Measurements from ENCODE around the gene PASD1. TPM values are rescaled to one million over a fixed set of nuclear protein-coding genes. Genes with fewer than 3 reads are reported as not detected.

Gene PASD1
- total RNA-seq, 1 experiment from 2014 or later, result not detected

DNA sequence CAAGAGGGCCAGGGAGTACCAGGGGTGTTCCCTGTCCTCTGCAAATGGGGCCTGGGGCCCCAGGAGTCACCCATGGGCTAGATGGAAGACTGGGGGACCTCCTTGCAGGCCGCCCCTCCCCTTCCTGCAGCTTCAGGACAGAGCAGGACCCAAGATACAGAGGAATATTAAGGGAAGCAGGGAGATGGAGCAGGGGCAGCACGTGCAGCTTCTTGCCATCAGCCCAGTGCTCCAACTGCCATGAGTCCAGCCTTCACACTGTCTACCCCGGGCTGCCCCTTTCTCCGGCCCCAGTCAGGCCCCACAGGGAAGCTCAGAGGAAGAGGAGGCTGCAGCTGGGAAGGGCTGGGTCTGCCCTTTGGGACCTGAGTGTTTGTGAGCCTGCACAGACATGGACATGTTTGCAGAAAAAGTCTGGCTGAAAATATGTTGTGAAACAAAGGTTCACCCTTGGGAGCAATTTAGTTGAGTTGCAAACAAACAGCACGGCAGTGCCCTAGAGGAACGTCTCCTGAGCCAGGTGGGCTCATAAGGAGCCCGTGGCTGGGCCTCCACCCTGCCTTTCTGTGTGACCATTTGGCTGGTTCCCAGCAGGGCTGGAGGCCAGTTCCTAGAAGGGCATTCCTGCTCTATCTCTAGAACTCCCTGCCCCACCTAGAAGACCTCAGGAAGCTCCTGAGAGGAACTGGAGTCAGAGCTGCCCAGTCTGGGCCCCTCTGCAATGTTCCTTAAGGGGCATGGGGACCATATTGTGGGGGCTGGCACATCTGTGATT, 161.3 kb downstream of the PASD1 start:
- no peak for ATAC-seq
- intact Hi-C loops (cut with micrococcal nuclease; ENCODE audit: unreplicated experiment) (loop anchor here (5.0 kb wide), 1 partner anchor 572 kb away; no protein-coding TSS in a partner anchor), in situ Hi-C loops (cut with HindIII; ENCODE audit: low pct_unique_long_range_greater_than_20kb, low sequenced_read_pairs) (no loop called here)
- no peaks in the 10 kb centered on the region for H3K36me3 ChIP-seq (ENCODE audit: control insufficient read depth, insufficient read depth, low read length)
- no TSS peak for BruUV-seq (replicated peaks)
- ChIA-PET POLR2A (no interaction called here), CTCF (no interaction called here)
- H3K4me3 ChIP-seq (ENCODE audit: low read depth in 2 of 2, low read length in 2 of 2), result no peak overlapping the region
- no peak for DNase-seq (ENCODE audit: low read depth, low spot score)
- TF ChIP-seq POLR2AphosphoS5 (IDR thresholded peaks at IDR 0.05; ENCODE audit: low read depth, low read length), result no peak
- TF ChIP-seq TCF7L2 (IDR thresholded peaks at IDR 0.05; ENCODE audit: low read depth, low read length), result no peak
- TF ChIP-seq, protein P1, sequence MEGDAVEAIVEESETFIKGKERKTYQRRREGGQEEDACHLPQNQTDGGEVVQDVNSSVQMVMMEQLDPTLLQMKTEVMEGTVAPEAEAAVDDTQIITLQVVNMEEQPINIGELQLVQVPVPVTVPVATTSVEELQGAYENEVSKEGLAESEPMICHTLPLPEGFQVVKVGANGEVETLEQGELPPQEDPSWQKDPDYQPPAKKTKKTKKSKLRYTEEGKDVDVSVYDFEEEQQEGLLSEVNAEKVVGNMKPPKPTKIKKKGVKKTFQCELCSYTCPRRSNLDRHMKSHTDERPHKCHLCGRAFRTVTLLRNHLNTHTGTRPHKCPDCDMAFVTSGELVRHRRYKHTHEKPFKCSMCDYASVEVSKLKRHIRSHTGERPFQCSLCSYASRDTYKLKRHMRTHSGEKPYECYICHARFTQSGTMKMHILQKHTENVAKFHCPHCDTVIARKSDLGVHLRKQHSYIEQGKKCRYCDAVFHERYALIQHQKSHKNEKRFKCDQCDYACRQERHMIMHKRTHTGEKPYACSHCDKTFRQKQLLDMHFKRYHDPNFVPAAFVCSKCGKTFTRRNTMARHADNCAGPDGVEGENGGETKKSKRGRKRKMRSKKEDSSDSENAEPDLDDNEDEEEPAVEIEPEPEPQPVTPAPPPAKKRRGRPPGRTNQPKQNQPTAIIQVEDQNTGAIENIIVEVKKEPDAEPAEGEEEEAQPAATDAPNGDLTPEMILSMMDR (IDR thresholded peaks at IDR 0.05), result no peak
- TF ChIP-seq, protein P2, sequence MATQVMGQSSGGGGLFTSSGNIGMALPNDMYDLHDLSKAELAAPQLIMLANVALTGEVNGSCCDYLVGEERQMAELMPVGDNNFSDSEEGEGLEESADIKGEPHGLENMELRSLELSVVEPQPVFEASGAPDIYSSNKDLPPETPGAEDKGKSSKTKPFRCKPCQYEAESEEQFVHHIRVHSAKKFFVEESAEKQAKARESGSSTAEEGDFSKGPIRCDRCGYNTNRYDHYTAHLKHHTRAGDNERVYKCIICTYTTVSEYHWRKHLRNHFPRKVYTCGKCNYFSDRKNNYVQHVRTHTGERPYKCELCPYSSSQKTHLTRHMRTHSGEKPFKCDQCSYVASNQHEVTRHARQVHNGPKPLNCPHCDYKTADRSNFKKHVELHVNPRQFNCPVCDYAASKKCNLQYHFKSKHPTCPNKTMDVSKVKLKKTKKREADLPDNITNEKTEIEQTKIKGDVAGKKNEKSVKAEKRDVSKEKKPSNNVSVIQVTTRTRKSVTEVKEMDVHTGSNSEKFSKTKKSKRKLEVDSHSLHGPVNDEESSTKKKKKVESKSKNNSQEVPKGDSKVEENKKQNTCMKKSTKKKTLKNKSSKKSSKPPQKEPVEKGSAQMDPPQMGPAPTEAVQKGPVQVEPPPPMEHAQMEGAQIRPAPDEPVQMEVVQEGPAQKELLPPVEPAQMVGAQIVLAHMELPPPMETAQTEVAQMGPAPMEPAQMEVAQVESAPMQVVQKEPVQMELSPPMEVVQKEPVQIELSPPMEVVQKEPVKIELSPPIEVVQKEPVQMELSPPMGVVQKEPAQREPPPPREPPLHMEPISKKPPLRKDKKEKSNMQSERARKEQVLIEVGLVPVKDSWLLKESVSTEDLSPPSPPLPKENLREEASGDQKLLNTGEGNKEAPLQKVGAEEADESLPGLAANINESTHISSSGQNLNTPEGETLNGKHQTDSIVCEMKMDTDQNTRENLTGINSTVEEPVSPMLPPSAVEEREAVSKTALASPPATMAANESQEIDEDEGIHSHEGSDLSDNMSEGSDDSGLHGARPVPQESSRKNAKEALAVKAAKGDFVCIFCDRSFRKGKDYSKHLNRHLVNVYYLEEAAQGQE (IDR thresholded peaks at IDR 0.05; ENCODE audit: insufficient read depth in 1 of 2, low read depth in 2 of 2, low read length in 1 of 2), result no peak
- no peak for TF ChIP-seq SIN3A (IDR thresholded peaks at IDR 0.05; ENCODE audit: borderline replicate concordance, insufficient read depth, low read depth, low read length)
- H3K27ac ChIP-seq (ENCODE audit: low read length), result no peak overlapping the region
- H3K4me1 ChIP-seq (ENCODE audit: control insufficient read depth, insufficient read depth, low read length), result no peaks in the 10 kb centered on the region
- no peaks in the 10 kb centered on the region for H3K27me3 ChIP-seq (ENCODE audit: control insufficient read depth, insufficient read depth, low read length)
- H3K9me3 ChIP-seq (ENCODE audit: control insufficient read depth, insufficient read depth, low read depth, low read length), result no peaks in the 10 kb centered on the region

DNA sequence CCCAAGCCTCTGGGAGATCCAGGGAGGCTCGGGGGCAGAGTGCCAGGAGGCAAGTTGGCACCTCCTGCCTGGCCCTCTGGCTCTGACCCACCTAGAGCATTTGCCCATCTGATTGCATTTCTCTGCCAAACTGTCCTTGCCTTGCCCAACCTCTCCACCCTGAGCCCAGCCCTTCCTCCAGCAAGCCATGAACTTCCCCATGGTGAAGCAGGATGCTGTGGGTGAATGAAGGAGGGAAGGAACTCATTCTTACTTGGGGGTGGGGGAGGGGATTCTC, 161.8 kb downstream of the PASD1 start:
- BruUV-seq (replicated peaks), result no TSS peak
- ATAC-seq, result no peak

More for the DNA sequence above, 161.8 kb downstream of the PASD1 start:
- H3K4me3 ChIP-seq (ENCODE audit: low read depth in 2 of 2, low read length in 2 of 2), result no peak overlapping the region
- CTCF ChIA-PET, result no interaction called here
- H3K27me3 ChIP-seq (ENCODE audit: control insufficient read depth, insufficient read depth, low read length), result no peaks in the 10 kb centered on the region
- POLR2A ChIA-PET, result no interaction called here
- H3K36me3 ChIP-seq (ENCODE audit: control insufficient read depth, insufficient read depth, low read length), result no peaks in the 10 kb centered on the region
- no peak for DNase-seq (ENCODE audit: low read depth, low spot score)
- no peaks in the 10 kb centered on the region for H3K9me3 ChIP-seq (ENCODE audit: control insufficient read depth, insufficient read depth, low read depth, low read length)
- in situ Hi-C loops (cut with HindIII; ENCODE audit: low pct_unique_long_range_greater_than_20kb, low sequenced_read_pairs), result no loop called here
- intact Hi-C loops (cut with micrococcal nuclease; ENCODE audit: unreplicated experiment), result no loop called here
- no peak overlapping the region for H3K27ac ChIP-seq (ENCODE audit: low read length)
- no peaks in the 10 kb centered on the region for H3K4me1 ChIP-seq (ENCODE audit: control insufficient read depth, insufficient read depth, low read length)
- TF ChIP-seq, protein P2 (IDR thresholded peaks at IDR 0.05; ENCODE audit: insufficient read depth in 1 of 2, low read depth in 2 of 2, low read length in 1 of 2), result no peak
- TF ChIP-seq POLR2AphosphoS5 (IDR thresholded peaks at IDR 0.05; ENCODE audit: low read depth, low read length), result no peak
- TF ChIP-seq TCF7L2 (IDR thresholded peaks at IDR 0.05; ENCODE audit: low read depth, low read length), result no peak
- TF ChIP-seq, protein P1 (IDR thresholded peaks at IDR 0.05), result no peak
- TF ChIP-seq SIN3A (IDR thresholded peaks at IDR 0.05; ENCODE audit: borderline replicate concordance, insufficient read depth, low read depth, low read length), result no peak

Measured in Panc1 (cell line).